Osteoblast (primary cell): Measurements from ENCODE around the gene UBD. TPM values are rescaled to one million over a fixed set of nuclear protein-coding genes. Genes with fewer than 3 reads are reported as not detected.

Source experiments
- DNase-seq: peaks from one replicate; pipeline ENCODE4 v3.0.0; 2011; ENCODE audit warnings: low spot score, mixed read lengths; ENCODE audit not compliant: insufficient read length; ENCODE audit errors: missing footprints
- H2AFZ ChIP-seq: 2 replicates; pipeline ENCODE4 v1.6.0; 2011; ENCODE audit warnings: mild to moderate bottlenecking, low read length
- H3K27ac ChIP-seq: 2 replicates; pipeline ENCODE4 v1.5.1; 2011; ENCODE audit warnings: mild to moderate bottlenecking, low read depth, low read length, moderate library complexity
- H3K27me3 ChIP-seq: 2 replicates; pipeline ENCODE4 v1.6.0; 2012; ENCODE audit warnings: mild to moderate bottlenecking, control low read depth, inconsistent platforms, low read length, moderate library complexity; ENCODE audit not compliant: insufficient read depth
- H3K36me3 ChIP-seq: 2 replicates; pipeline ENCODE4 v1.5.1; 2011; ENCODE audit warnings: mild to moderate bottlenecking, low read length, control low read depth, moderate library complexity; ENCODE audit not compliant: insufficient read depth
- H3K4me1 ChIP-seq: 2 replicates; pipeline ENCODE4 v1.5.1; 2011; ENCODE audit warnings: mild to moderate bottlenecking, low read length, control low read depth, moderate library complexity; ENCODE audit not compliant: insufficient read depth
- H3K4me2 ChIP-seq: 2 replicates; pipeline ENCODE4 v1.6.0; 2011; ENCODE audit warnings: mild to moderate bottlenecking, low read length; ENCODE audit not compliant: insufficient read depth
- H3K4me3 ChIP-seq: fragments of 200-600 bp; sonication (generic); 3 replicates; pipeline ENCODE4 v1.5.1; 2012; ENCODE audit warnings: mild to moderate bottlenecking, low read length, inconsistent platforms; ENCODE audit not compliant: insufficient read depth
- H3K79me2 ChIP-seq: 2 replicates; pipeline ENCODE4 v1.6.0; 2012; ENCODE audit warnings: mild to moderate bottlenecking, low read length, control low read depth, inconsistent platforms; ENCODE audit not compliant: insufficient read depth
- H3K9me3 ChIP-seq: 2 replicates; pipeline ENCODE4 v1.5.1; 2011; ENCODE audit warnings: low read depth, low read length, control low read depth
- H4K20me1 ChIP-seq: 2 replicates; pipeline ENCODE4 v1.6.0; 2012; ENCODE audit warnings: mild to moderate bottlenecking, low read length, control low read depth; ENCODE audit not compliant: insufficient read depth
- total RNA-seq: library from RNA; depleted of rRNA; stranded (reverse); fragments of >200 nt; gene quantifications from 2 replicates; pipeline ENCODE4 v1.2.3, GENCODE V29; 2012
- TF ChIP-seq, protein P1 (sequence below): IDR thresholded peaks from 2 replicates; pipeline ENCODE4 v1.5.1; 2011; ENCODE audit warnings: mild to moderate bottlenecking, low read depth, low read length, moderate library complexity; ENCODE audit errors: extremely low read depth

The UBD gene
- total RNA-seq, 1 donor, result not detected

- Histone ChIP-seq H3K4me2 (no peak overlapping the region), H3K36me3 (no peaks in the 10 kb centered on the region), H3K4me1 (no peaks in the 10 kb centered on the region), H3K27ac (no peak overlapping the region), H3K9me3 (no peaks in the 10 kb centered on the region), H3K79me2 (no peaks in the 10 kb centered on the region), H4K20me1 (no peaks in the 10 kb centered on the region), H3K4me3 (no peak overlapping the region), H3K27me3 (no peaks in the 10 kb centered on the region), H2AFZ (no peak overlapping the region)
- DNase-seq, result no peak
- TF ChIP-seq, protein P1, sequence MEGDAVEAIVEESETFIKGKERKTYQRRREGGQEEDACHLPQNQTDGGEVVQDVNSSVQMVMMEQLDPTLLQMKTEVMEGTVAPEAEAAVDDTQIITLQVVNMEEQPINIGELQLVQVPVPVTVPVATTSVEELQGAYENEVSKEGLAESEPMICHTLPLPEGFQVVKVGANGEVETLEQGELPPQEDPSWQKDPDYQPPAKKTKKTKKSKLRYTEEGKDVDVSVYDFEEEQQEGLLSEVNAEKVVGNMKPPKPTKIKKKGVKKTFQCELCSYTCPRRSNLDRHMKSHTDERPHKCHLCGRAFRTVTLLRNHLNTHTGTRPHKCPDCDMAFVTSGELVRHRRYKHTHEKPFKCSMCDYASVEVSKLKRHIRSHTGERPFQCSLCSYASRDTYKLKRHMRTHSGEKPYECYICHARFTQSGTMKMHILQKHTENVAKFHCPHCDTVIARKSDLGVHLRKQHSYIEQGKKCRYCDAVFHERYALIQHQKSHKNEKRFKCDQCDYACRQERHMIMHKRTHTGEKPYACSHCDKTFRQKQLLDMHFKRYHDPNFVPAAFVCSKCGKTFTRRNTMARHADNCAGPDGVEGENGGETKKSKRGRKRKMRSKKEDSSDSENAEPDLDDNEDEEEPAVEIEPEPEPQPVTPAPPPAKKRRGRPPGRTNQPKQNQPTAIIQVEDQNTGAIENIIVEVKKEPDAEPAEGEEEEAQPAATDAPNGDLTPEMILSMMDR, result no peak
Observed at GRCh38 chr6:29517728-29518440, 41.6 kb downstream of the UBD start.

DNA sequence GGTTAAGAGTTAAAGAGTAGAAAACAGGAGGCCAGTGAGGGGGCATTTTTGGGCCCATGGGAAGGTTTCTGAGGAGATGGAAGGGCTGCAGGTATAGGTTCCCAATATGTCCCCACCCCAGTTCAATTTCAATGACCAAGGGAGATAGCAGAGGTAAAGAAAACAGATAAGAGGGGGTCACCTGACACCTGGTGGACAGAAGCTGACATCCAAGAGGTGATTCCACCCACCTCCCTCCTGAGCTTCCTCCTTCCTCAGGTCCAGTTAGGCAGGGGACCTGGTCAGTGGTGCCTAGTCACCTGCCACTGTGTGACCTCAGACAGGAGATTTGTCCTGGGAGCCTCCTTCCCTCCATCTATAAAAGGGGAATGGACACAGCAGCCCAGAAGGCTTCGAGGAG lies 42.3 kb downstream of the UBD start:
- Histone ChIP-seq H3K4me1 (no peaks in the 10 kb centered on the region), H3K27me3 (no peaks in the 10 kb centered on the region), H2AFZ (no peak overlapping the region), H3K4me3 (no peak overlapping the region), H4K20me1 (no peaks in the 10 kb centered on the region), H3K27ac (no peak overlapping the region), H3K4me2 (no peak overlapping the region), H3K36me3 (no peaks in the 10 kb centered on the region), H3K9me3 (no peaks in the 10 kb centered on the region), H3K79me2 (no peaks in the 10 kb centered on the region)
- TF ChIP-seq, protein P1, result no peak
- DNase-seq, result no peak

DNA sequence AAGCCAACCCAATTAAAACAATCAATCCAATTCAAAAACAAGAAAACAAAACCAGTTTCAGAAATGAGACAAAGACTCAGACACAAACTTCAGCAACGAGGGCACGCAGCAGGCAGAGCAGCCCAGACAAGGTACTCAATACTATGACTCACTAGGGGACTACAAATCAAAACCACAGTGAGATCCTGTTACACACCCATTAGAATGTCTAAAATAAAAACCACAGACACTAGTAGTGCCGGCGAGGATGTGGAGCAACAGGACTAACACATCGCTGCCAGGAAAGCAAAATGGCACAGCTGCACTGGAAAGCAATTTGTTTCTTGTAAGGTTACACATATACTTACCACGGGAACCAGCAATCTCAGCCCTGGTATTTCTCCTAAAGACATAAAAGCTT lies 43.4 kb downstream of the UBD start:
- DNase-seq, result no peak
- Histone ChIP-seq H3K36me3 (no peaks in the 10 kb centered on the region), H3K27ac (no peak overlapping the region), H3K9me3 (no peaks in the 10 kb centered on the region), H3K79me2 (no peaks in the 10 kb centered on the region), H3K4me1 (no peaks in the 10 kb centered on the region), H4K20me1 (no peaks in the 10 kb centered on the region), H3K27me3 (no peaks in the 10 kb centered on the region), H3K4me3 (no peak overlapping the region), H3K4me2 (no peak overlapping the region), H2AFZ (no peak overlapping the region)
- TF ChIP-seq, protein P1, result no peak

DNA sequence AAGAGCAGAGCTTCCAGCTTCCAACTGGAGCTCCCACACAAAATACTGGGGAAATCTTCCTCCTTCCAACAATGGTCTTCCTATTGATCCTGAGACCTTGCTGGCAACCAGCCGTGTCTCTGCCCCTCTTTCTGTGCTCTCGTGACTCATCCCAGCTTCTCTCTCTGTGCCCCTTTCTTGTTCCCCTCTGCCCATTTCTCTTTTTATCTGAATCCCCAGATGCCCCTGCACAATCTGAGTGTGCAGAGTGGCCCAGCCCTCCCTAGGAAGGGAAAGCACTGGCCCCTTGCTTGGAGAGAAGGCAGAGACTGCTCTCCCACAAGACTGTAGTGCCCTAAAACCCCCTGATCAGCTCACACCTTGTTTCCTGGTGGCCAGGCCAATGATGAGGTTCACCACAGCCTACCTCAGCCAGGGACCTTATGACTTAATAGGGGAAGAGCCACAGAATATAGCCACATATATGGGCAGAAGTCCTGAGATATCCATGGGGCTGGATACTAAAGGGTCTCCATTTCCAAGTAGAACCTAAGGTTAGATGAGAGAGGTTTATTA lies 48.7 kb downstream of the UBD start:
- H3K27ac ChIP-seq, result no peak overlapping the region
- no peak for DNase-seq
- H2AFZ ChIP-seq, result no peak overlapping the region
- no peaks in the 10 kb centered on the region for H3K27me3 ChIP-seq
- H3K4me2 ChIP-seq, result no peak overlapping the region
- H3K36me3 ChIP-seq, result no peaks in the 10 kb centered on the region
- H3K4me3 ChIP-seq, result no peak overlapping the region
- no peaks in the 10 kb centered on the region for H3K9me3 ChIP-seq
- H3K79me2 ChIP-seq, result no peaks in the 10 kb centered on the region
- TF ChIP-seq, protein P1, result no peak
- no peaks in the 10 kb centered on the region for H3K4me1 ChIP-seq
- H4K20me1 ChIP-seq, result no peaks in the 10 kb centered on the region
